HL-60 (cell line): ENCODE results near the gene CRTC1.

Source experiments
- GABPA ChIP-seq: IDR thresholded peaks from 2 replicates; pipeline ENCODE4 v1.6.1; 2012; ENCODE audit warnings: low read depth
- TF ChIP-seq, protein P1 (sequence below): IDR thresholded peaks from one replicate; pipeline ENCODE4 v1.5.1; 2011; ENCODE audit warnings: low read length, control low read depth, inconsistent platforms; ENCODE audit not compliant: insufficient read depth
- TF ChIP-seq, protein P2 (sequence below): IDR thresholded peaks from 2 replicates; pipeline ENCODE4 v1.6.1; 2012; ENCODE audit warnings: low read depth; ENCODE audit not compliant: insufficient replicate concordance

DNA sequence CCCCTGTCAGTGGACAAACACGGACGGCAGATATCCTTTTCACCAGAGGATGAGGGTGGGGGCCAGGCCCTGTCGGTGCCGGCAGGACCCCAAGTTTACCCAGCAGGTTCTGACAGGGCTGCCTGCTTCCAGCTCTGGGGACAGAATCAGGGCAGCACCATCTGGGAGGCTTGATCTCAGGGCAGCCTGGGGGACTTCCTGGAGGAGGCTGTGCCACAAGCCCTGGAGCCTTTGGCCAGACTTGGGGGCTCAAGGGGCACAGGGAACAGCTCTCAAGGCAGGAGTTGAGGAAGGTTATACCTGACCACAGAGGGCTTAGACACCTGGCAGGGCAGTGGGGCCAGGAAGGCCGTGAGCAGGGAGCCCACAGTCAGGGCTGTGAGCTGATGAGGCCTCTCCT is 62.5 kb downstream of the CRTC1 start:
- TF ChIP-seq, protein P1, sequence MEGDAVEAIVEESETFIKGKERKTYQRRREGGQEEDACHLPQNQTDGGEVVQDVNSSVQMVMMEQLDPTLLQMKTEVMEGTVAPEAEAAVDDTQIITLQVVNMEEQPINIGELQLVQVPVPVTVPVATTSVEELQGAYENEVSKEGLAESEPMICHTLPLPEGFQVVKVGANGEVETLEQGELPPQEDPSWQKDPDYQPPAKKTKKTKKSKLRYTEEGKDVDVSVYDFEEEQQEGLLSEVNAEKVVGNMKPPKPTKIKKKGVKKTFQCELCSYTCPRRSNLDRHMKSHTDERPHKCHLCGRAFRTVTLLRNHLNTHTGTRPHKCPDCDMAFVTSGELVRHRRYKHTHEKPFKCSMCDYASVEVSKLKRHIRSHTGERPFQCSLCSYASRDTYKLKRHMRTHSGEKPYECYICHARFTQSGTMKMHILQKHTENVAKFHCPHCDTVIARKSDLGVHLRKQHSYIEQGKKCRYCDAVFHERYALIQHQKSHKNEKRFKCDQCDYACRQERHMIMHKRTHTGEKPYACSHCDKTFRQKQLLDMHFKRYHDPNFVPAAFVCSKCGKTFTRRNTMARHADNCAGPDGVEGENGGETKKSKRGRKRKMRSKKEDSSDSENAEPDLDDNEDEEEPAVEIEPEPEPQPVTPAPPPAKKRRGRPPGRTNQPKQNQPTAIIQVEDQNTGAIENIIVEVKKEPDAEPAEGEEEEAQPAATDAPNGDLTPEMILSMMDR: no peak
- no peak for TF ChIP-seq GABPA
- TF ChIP-seq, protein P2, sequence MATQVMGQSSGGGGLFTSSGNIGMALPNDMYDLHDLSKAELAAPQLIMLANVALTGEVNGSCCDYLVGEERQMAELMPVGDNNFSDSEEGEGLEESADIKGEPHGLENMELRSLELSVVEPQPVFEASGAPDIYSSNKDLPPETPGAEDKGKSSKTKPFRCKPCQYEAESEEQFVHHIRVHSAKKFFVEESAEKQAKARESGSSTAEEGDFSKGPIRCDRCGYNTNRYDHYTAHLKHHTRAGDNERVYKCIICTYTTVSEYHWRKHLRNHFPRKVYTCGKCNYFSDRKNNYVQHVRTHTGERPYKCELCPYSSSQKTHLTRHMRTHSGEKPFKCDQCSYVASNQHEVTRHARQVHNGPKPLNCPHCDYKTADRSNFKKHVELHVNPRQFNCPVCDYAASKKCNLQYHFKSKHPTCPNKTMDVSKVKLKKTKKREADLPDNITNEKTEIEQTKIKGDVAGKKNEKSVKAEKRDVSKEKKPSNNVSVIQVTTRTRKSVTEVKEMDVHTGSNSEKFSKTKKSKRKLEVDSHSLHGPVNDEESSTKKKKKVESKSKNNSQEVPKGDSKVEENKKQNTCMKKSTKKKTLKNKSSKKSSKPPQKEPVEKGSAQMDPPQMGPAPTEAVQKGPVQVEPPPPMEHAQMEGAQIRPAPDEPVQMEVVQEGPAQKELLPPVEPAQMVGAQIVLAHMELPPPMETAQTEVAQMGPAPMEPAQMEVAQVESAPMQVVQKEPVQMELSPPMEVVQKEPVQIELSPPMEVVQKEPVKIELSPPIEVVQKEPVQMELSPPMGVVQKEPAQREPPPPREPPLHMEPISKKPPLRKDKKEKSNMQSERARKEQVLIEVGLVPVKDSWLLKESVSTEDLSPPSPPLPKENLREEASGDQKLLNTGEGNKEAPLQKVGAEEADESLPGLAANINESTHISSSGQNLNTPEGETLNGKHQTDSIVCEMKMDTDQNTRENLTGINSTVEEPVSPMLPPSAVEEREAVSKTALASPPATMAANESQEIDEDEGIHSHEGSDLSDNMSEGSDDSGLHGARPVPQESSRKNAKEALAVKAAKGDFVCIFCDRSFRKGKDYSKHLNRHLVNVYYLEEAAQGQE: no peak
